Skeletal muscle tissue (tissue), 4 donors: ENCODE results near the gene TTC33. TPM values are rescaled to one million over a fixed set of nuclear protein-coding genes. Genes with fewer than 3 reads are reported as not detected.

Experiments
- H3K27ac ChIP-seq: one replicate; pipeline ENCODE4 v1.7.0; 2013; ENCODE audit warnings: mild to moderate bottlenecking, low read depth, low read length, inconsistent platforms
- H3K27me3 ChIP-seq, 3 donors: one replicate each; pipeline ENCODE4 v1.7.0; 2013; ENCODE audit warnings: low read length in 3 of 3; ENCODE audit not compliant: control insufficient read depth in 3 of 3, insufficient read depth in 3 of 3
- H3K36me3 ChIP-seq, 3 donors: one replicate each; pipeline ENCODE4 v1.7.0; 2013; ENCODE audit warnings: low read length in 3 of 3; ENCODE audit not compliant: control insufficient read depth in 3 of 3, insufficient read depth in 3 of 3
- H3K4me1 ChIP-seq, 3 donors: one replicate each; pipeline ENCODE4 v1.7.0; 2013; ENCODE audit warnings: low read length in 3 of 3, mild to moderate bottlenecking in 3 of 3; ENCODE audit not compliant: control insufficient read depth in 3 of 3, insufficient read depth in 3 of 3
- H3K4me3 ChIP-seq, 3 donors: one replicate each; pipeline ENCODE4 v1.7.0; 2013; ENCODE audit warnings: low read length in 3 of 3
- H3K9ac ChIP-seq, 3 donors: one replicate each; pipeline ENCODE4 v1.7.0; 2013; ENCODE audit warnings: low read length in 3 of 3, mild to moderate bottlenecking in 3 of 3, moderate library complexity in 2 of 3, low read depth in 1 of 3
- H3K9me3 ChIP-seq, 3 donors: one replicate each; pipeline ENCODE4 v1.7.0; 2013; ENCODE audit warnings: low read length in 3 of 3; ENCODE audit not compliant: control insufficient read depth in 3 of 3
- total RNA-seq: library from RNA; depleted of rRNA; stranded (reverse); fragments of >200 nt; gene quantifications from one replicate; pipeline ENCODE4 v1.2.3, GENCODE V29; 2014
- donor health status: Osteomylitis.

Gene TTC33
- total RNA-seq, 1 donor from 2014 or later = 17.2 TPM

DNA sequence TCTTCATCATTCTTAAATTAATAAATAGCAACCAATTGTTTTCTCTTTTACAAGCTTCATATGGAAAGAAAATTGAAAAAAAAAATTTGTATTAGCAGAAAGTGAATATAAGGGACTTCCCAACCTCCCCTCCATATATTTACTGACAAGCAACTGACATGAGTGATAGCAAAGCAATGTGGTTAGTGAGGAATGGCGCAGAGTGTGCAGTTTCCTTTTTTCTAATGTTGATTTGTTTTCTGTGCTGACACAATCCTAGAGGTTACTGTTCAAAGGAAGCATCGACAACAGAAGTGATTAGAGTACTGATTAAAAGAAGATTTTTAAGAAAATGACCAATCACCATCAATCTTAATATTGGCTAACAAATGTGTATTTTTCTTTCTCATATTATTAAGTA, 77.7 kb downstream of the TTC33 start:
- Histone ChIP-seq H3K27me3 (peaks cover 11 to 28% (median 25%) of the 10 kb centered on the region in 3 donors), H3K4me1 (peaks cover 23 to 35% (median 25%) of the 10 kb centered on the region in 3 donors), H3K9me3 (no peaks in the 10 kb centered on the region), H3K27ac (no peak overlapping the region), H3K9ac (no peak overlapping the region), H3K4me3 (no peak overlapping the region), H3K36me3 (peaks cover 0 to 7% (median 0%) of the 10 kb centered on the region in 3 donors)

GRCh38 chr5:40677456-40677855, 78.3 kb downstream of the TTC33 start:
- Histone ChIP-seq H3K9ac (no peak overlapping the region), H3K27ac (peak overlapping the region; percentile 25), H3K4me1 (peaks cover 23 to 35% (median 25%) of the 10 kb centered on the region in 3 donors), H3K9me3 (no peaks in the 10 kb centered on the region), H3K27me3 (peaks cover 11 to 26% (median 23%) of the 10 kb centered on the region in 3 donors), H3K4me3 (no peak overlapping the region), H3K36me3 (peaks cover 0 to 7% (median 0%) of the 10 kb centered on the region in 3 donors)

GRCh38 chr5:40676613-40677343, 79.0 kb downstream of the TTC33 start:
- Histone ChIP-seq H3K9me3 (no peaks in the 10 kb centered on the region), H3K27me3 (peaks cover 9 to 19% (median 16%) of the 10 kb centered on the region in 3 donors), H3K36me3 (peaks cover 0 to 4% (median 0%) of the 10 kb centered on the region in 3 donors), H3K4me3 (no peak overlapping the region), H3K9ac (peak overlapping the region in 1 of 3 donors; percentile 3), H3K27ac (peak overlapping the region; percentile 25), H3K4me1 (peaks cover 23 to 31% (median 23%) of the 10 kb centered on the region in 3 donors)

DNA sequence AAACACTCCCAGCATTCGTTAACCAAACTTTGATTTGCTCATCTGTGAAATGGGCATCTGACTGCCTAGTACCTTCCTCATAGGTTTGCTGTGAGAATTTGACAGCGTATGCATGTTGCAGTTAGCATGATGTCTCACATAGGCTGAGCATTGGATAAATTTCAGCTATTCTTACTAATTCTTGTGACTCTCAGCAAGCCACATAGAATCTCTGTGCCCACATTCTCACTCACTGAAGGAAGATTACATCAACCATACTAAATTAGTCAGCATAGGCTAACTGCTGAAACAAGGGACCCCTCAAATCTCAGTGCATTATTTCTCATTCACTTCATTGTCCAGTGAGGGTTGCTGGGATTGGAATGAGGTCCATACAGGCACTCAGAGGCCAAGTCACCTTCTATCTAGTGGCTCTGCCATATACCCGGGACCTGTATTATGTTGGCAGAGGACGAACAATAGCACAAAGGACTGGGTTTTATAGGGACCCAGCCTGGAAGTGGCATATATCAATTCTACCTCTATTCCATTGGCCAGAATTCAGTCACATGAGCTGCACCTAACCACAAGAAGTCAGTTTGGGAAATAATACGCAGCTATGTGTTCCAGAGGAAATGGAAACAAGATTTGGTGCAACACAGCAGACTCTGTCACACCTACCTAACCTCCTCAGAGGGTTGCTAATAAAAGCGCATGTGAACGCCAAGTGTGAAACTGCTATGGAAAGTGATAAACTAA, 80.2 kb downstream of the TTC33 start:
- Histone ChIP-seq H3K9me3 (no peaks in the 10 kb centered on the region), H3K36me3 (no peaks in the 10 kb centered on the region), H3K4me1 (peaks cover 11 to 19% (median 14%) of the 10 kb centered on the region in 3 donors), H3K4me3 (no peak overlapping the region), H3K27me3 (peaks cover 0 to 7% (median 4%) of the 10 kb centered on the region in 3 donors), H3K9ac (no peak overlapping the region), H3K27ac (no peak overlapping the region)

DNA sequence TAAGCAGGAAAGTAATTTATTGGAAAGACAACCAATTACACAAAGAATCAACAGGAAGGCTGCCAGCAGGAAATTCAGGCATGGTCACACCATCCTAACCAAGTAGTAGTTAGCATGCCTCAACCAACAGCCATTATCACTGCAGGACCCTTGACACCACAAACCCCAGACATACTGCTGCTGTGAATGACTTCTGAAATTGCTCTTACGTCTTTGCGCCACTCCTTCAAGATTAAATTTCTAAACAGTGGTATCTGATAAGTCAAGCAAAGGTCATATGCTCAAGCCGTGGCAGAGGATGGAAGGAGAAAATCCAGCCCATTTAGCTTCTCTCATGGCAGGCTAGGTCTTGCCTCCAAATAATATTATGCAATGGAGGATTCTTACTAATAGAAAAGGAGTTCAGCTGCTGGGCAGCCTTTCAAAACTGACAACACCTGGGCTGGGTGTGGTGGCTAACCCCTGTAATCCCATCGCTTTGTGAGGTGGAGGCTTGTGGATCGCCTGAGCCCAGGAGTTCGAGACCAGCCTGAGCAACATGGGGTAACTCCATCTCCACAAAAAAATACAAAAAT, 81.0 kb downstream of the TTC33 start:
- Histone ChIP-seq H3K4me1 (peaks cover 3 to 11% (median 7%) of the 10 kb centered on the region in 3 donors), H3K9me3 (no peaks in the 10 kb centered on the region), H3K27ac (no peak overlapping the region)

GRCh38 chr5:40672425-40672824, 83.3 kb downstream of the TTC33 start:
- Histone ChIP-seq H3K9ac (no peak overlapping the region), H3K4me1 (peaks cover 0 to 9% (median 2%) of the 10 kb centered on the region in 3 donors), H3K4me3 (no peak overlapping the region), H3K9me3 (no peaks in the 10 kb centered on the region), H3K36me3 (no peaks in the 10 kb centered on the region), H3K27me3 (no peaks in the 10 kb centered on the region), H3K27ac (no peak overlapping the region)

More for the DNA sequence above, 81.0 kb downstream of the TTC33 start:
- Histone ChIP-seq H3K9ac (no peak overlapping the region), H3K27me3 (peaks cover 0 to 2% (median 0%) of the 10 kb centered on the region in 3 donors), H3K36me3 (no peaks in the 10 kb centered on the region), H3K4me3 (no peak overlapping the region)

GRCh38 chr5:40669606-40670390, 86.0 kb downstream of the TTC33 start:
- Histone ChIP-seq H3K27ac (no peak overlapping the region), H3K9me3 (no peaks in the 10 kb centered on the region)

DNA sequence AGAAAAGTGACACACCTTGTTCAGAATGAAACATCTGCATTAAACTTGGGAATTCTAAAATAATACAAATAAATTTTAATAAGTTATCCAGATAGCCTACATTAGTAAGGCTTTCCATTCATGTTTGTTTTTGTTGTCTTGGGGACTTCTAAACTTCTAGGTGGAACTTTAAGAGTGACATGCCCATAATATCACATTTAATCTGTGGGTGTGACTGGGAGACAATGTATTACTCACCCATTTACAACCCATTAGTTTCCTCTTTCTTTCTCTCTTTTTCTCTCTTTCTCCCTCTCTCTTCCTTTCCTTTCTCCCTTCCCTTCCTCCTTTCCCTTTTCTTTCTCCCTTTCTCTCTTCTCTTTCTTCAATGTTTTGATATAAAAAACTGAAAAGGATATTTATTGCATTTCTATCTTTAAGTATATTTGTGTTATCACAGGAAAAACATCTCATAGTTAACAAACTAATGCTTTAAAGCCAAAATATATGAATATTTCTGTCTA, 88.5 kb downstream of the TTC33 start:
- H3K9me3 ChIP-seq = no peaks in the 10 kb centered on the region
- H3K27ac ChIP-seq = no peak overlapping the region
- no peaks in the 10 kb centered on the region for H3K27me3 ChIP-seq
- H3K4me3 ChIP-seq = no peak overlapping the region
- H3K4me1 ChIP-seq = no peaks in the 10 kb centered on the region
- H3K9ac ChIP-seq = no peak overlapping the region
- no peaks in the 10 kb centered on the region for H3K36me3 ChIP-seq

More at GRCh38 chr5:40669606-40670390, 86.0 kb downstream of the TTC33 start:
- Histone ChIP-seq H3K9ac (no peak overlapping the region), H3K27me3 (no peaks in the 10 kb centered on the region), H3K4me1 (no peaks in the 10 kb centered on the region), H3K36me3 (no peaks in the 10 kb centered on the region), H3K4me3 (no peak overlapping the region)

- Histone ChIP-seq H3K9me3 (no peaks in the 10 kb centered on the region), H3K4me3 (no peak overlapping the region), H3K27me3 (no peaks in the 10 kb centered on the region), H3K36me3 (no peaks in the 10 kb centered on the region), H3K27ac (no peak overlapping the region), H3K9ac (no peak overlapping the region), H3K4me1 (no peaks in the 10 kb centered on the region)
Measured at GRCh38 chr5:40666657-40667056, 89.1 kb downstream of the TTC33 start.
